ENCODE results near the gene LRRC74B. TPM values are rescaled to one million over a fixed set of nuclear protein-coding genes. Genes with fewer than 3 reads are reported as not detected.
A peak's percentile ranks its signal among the peaks of the same experiment; 100 is the strongest.

The LRRC74B gene
- total RNA-seq, 1 donor from 2014 or later: 3.6 TPM

GRCh38 chr22:21025266-21025665 is 20.5 kb upstream of the LRRC74B start:
- TF ChIP-seq CTCF (IDR thresholded peaks at IDR 0.05): no peak
- no peaks in the 10 kb centered on the region for H3K4me1 ChIP-seq
- no peak overlapping the region for H3K27ac ChIP-seq
- DNase-seq (no peak), ATAC-seq (no peak)
- H3K4me3 ChIP-seq: no peak overlapping the region
- intact Hi-C loops (cut with DNase I): no loop called here
- peaks cover 9% of the 10 kb centered on the region for H3K27me3 ChIP-seq (ENCODE audit: low read depth)
- no peaks in the 10 kb centered on the region for H3K36me3 ChIP-seq
- H3K9me3 ChIP-seq: no peaks in the 10 kb centered on the region

- Histone ChIP-seq H3K9me3 (no peaks in the 10 kb centered on the region), H3K4me1 (no peaks in the 10 kb centered on the region), H3K27ac (no peak overlapping the region), H3K4me3 (no peak overlapping the region), H3K27me3 (ENCODE audit: low read depth) (peaks cover 14% of the 10 kb centered on the region), H3K36me3 (no peaks in the 10 kb centered on the region)
- no peak for TF ChIP-seq CTCF (IDR thresholded peaks at IDR 0.05)
- intact Hi-C loops (cut with DNase I): no loop called here
- ATAC-seq: no peak
- no peak for DNase-seq
Observed at GRCh38 chr22:21025763-21026755, 19.7 kb upstream of the LRRC74B start.

GRCh38 chr22:21026783-21027692 is 18.7 kb upstream of the LRRC74B start:
- Histone ChIP-seq H3K4me1 (peaks cover 3% of the 10 kb centered on the region), H3K4me3 (no peak overlapping the region), H3K27ac (no peak overlapping the region), H3K27me3 (ENCODE audit: low read depth) (peaks cover 24% of the 10 kb centered on the region), H3K36me3 (no peaks in the 10 kb centered on the region), H3K9me3 (no peaks in the 10 kb centered on the region)
- ATAC-seq (peak; percentile 34 to 69), DNase-seq (no peak)
- intact Hi-C loops (cut with DNase I): no loop called here
- TF ChIP-seq CTCF (IDR thresholded peaks at IDR 0.05): no peak

GRCh38 chr22:21028277-21029251 is 17.2 kb upstream of the LRRC74B start:
- H3K9me3 ChIP-seq: no peaks in the 10 kb centered on the region
- intact Hi-C loops (cut with DNase I): no loop called here
- H3K4me3 ChIP-seq: no peak overlapping the region
- DNase-seq (no peak), ATAC-seq (no peak)
- peaks cover 13% of the 10 kb centered on the region for H3K4me1 ChIP-seq
- TF ChIP-seq CTCF (IDR thresholded peaks at IDR 0.05): no peak
- H3K36me3 ChIP-seq: no peaks in the 10 kb centered on the region
- H3K27ac ChIP-seq: no peak overlapping the region
- peaks cover 33% of the 10 kb centered on the region for H3K27me3 ChIP-seq (ENCODE audit: low read depth)

Data from lower lobe of right lung (tissue), 2 donors.